PC-3 (cell line): ENCODE measurements around the gene TMEM255B. TPM values are rescaled to one million over a fixed set of nuclear protein-coding genes. Genes with fewer than 3 reads are reported as not detected.

Experiments used
- ATAC-seq: fragments of 200-7000 bp; cut with Tn5 transposase; 2 replicates; pipeline ENCODE4 v1.9.1; 2020; ENCODE audit warnings: mild to moderate bottlenecking, moderate library complexity
- BruUV-seq: library from RNA; stranded (reverse); fragments of 400-500 nt; replicated peaks from 2 replicates; lab custom pipeline; 2021; lab: Mats Ljungman, UMichigan
- CTCF ChIA-PET: fragments of 300-600 bp; sonication (Branson Sonifier 250); formaldehyde crosslinking; loops from one replicate; lab custom pipeline; 2022; ENCODE audit warnings: antibody characterized with exemption; lab: Charles Lee
- POLR2A ChIA-PET: fragments of 300-600 bp; sonication (Branson Sonifier 250); formaldehyde crosslinking; loops from one replicate; lab custom pipeline; 2022; ENCODE audit warnings: antibody characterized with exemption; ENCODE audit not compliant: unreplicated experiment; lab: Charles Lee
- DNase-seq: peaks from one replicate; pipeline ENCODE4 v3.0.0-alpha.2; 2015
- H2AFZ ChIP-seq: fragments of 300-600 bp; sonication (generic); 2 replicates; pipeline ENCODE4 v1.6.0; 2016; ENCODE audit warnings: antibody characterized with exemption, low read length
- H3F3A ChIP-seq: fragments of 300-600 bp; sonication (generic); one replicate; pipeline ENCODE4 v1.6.0; 2017; ENCODE audit warnings: antibody characterized with exemption, low read length, control low read depth, mild to moderate bottlenecking; ENCODE audit not compliant: unreplicated experiment
- H3K27ac ChIP-seq: fragments of 300-600 bp; sonication (generic); 2 replicates; pipeline ENCODE4 v1.5.1; 2016; ENCODE audit warnings: mild to moderate bottlenecking, low read length
- H3K27me3 ChIP-seq: fragments of 300-600 bp; sonication (generic); 2 replicates; pipeline ENCODE4 v1.6.1; 2016; ENCODE audit warnings: low read length, mixed read lengths
- H3K36me3 ChIP-seq: fragments of 300-600 bp; sonication (generic); 2 replicates; pipeline ENCODE4 v1.6.1; 2016; ENCODE audit warnings: low read depth, mixed run types, low read length, mixed read lengths
- H3K4me1 ChIP-seq: fragments of 300-600 bp; sonication (generic); 2 replicates; pipeline ENCODE4 v1.5.1; 2016; ENCODE audit warnings: low read length; ENCODE audit not compliant: insufficient read depth
- H3K4me2 ChIP-seq: fragments of 300-600 bp; sonication (generic); 2 replicates; pipeline ENCODE4 v1.6.0; 2016; ENCODE audit warnings: low read length
- H3K4me3 ChIP-seq: fragments of 300-600 bp; sonication (generic); 2 replicates; pipeline ENCODE4 v1.5.1; 2016; ENCODE audit warnings: mild to moderate bottlenecking, low read length, mixed read lengths
- H3K79me2 ChIP-seq: fragments of 300-600 bp; sonication (generic); 2 replicates; pipeline ENCODE4 v1.6.1; 2017; ENCODE audit warnings: low read length, mixed read lengths
- H3K9ac ChIP-seq: fragments of 300-600 bp; sonication (generic); 2 replicates; pipeline ENCODE4 v1.6.0; 2016; ENCODE audit warnings: mild to moderate bottlenecking, low read length
- H3K9me2 ChIP-seq: fragments of 300-600 bp; sonication (generic); replicated peaks from 2 replicates; pipeline ENCODE4 v1.6.1; 2016; ENCODE audit warnings: mixed run types, low read length, mixed read lengths
- H3K9me3 ChIP-seq: fragments of 300-600 bp; sonication (generic); 2 replicates; pipeline ENCODE4 v1.6.1; 2016; ENCODE audit warnings: low read length, mixed read lengths
- H4K20me1 ChIP-seq: fragments of 300-600 bp; sonication (generic); 2 replicates; pipeline ENCODE4 v1.6.1; 2016; ENCODE audit warnings: low read length, mixed read lengths
- CTCF ChIP-seq: fragments of 300-600 bp; sonication (generic); conservative IDR thresholded peaks from 2 replicates; pipeline ENCODE4 v1.5.1; 2017; ENCODE audit warnings: antibody characterized with exemption, low read depth, mild to moderate bottlenecking, low read length
- EZH2 ChIP-seq: fragments of 300-600 bp; sonication (generic); IDR thresholded peaks from one replicate; pipeline ENCODE4 v1.6.1; 2017; ENCODE audit warnings: antibody characterized with exemption, mild to moderate bottlenecking, low read length; ENCODE audit not compliant: unreplicated experiment
- EZH2phosphoT487 ChIP-seq: fragments of 300-600 bp; sonication (generic); IDR thresholded peaks from 2 replicates; pipeline ENCODE4 v1.6.1; 2018; ENCODE audit warnings: mild to moderate bottlenecking, antibody characterized with exemption, low read length, borderline replicate concordance
- intact Hi-C: fragments of 100-400 bp; cut with micrococcal nuclease; formaldehyde crosslinking; loops from 2 replicates; pipeline ENCODE4 v1.9.0; 2023
- total RNA-seq: library from RNA; depleted of rRNA; stranded (reverse); fragments of >200 nt; gene quantifications from 2 replicates; pipeline ENCODE4 v1.2.3, GENCODE V29; 2014

The TMEM255B gene
- total RNA-seq, 1 experiment from 2014 or later, result 26.9 TPM

DNA sequence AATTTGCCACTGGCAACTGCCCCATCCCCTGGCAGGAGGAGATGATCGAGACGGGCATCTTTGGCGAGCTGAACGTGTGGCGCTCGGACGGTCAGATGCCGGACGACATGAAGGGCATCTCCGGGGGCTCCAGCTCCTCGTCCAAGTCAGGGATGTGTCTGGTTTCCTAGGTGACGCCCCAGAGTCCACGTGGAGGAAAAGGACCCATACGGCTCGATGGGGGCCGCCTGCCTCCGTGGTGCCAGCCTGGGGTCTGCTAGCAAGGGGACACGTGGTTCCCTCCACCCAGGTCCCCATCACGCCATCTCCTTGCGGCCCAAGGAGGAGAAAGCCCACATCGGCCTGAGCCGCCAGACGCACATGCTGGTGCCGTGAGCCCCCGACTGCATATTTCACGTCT is 23.8 kb upstream of the TMEM255B start:
- H3K4me1 ChIP-seq, result no peaks in the 10 kb centered on the region
- H3K27me3 ChIP-seq, result no peaks in the 10 kb centered on the region
- intact Hi-C loops, result no loop called here
- H2AFZ ChIP-seq, result no peak overlapping the region
- H4K20me1 ChIP-seq, result no peaks in the 10 kb centered on the region
- H3K4me2 ChIP-seq, result no peak overlapping the region
- no peak overlapping the region for H3K9ac ChIP-seq
- no peaks in the 10 kb centered on the region for H3K9me3 ChIP-seq
- H3K79me2 ChIP-seq, result no peaks in the 10 kb centered on the region
- POLR2A ChIA-PET, result no interaction called here
- H3K36me3 ChIP-seq, result no peaks in the 10 kb centered on the region
- TF ChIP-seq CTCF, result no peak
- no peak for TF ChIP-seq EZH2phosphoT487
- TF ChIP-seq EZH2, result no peak
- DNase-seq (no peak), ATAC-seq (no peak)
- CTCF ChIA-PET, result no interaction called here
- no peak overlapping the region for H3K4me3 ChIP-seq
- no TSS peak for BruUV-seq
- H3K9me2 ChIP-seq, result no peaks in the 10 kb centered on the region
- H3K27ac ChIP-seq, result no peak overlapping the region
- H3F3A ChIP-seq, result no peaks in the 10 kb centered on the region

GRCh38 chr13:113735750-113736149 is 23.3 kb upstream of the TMEM255B start:
- no peaks in the 10 kb centered on the region for H3K27me3 ChIP-seq
- H3K9me2 ChIP-seq, result no peaks in the 10 kb centered on the region
- TF ChIP-seq EZH2 (no peak), EZH2phosphoT487 (no peak), CTCF (no peak)
- no peaks in the 10 kb centered on the region for H3F3A ChIP-seq
- no peak overlapping the region for H3K27ac ChIP-seq
- H2AFZ ChIP-seq, result no peak overlapping the region
- no peaks in the 10 kb centered on the region for H3K79me2 ChIP-seq
- no peak for DNase-seq
- no peak for ATAC-seq
- H3K36me3 ChIP-seq, result no peaks in the 10 kb centered on the region
- H3K4me3 ChIP-seq, result no peak overlapping the region
- no peaks in the 10 kb centered on the region for H3K4me1 ChIP-seq
- H4K20me1 ChIP-seq, result no peaks in the 10 kb centered on the region
- CTCF ChIA-PET, result no interaction called here
- no TSS peak for BruUV-seq
- H3K4me2 ChIP-seq, result no peak overlapping the region
- intact Hi-C loops, result no loop called here
- H3K9ac ChIP-seq, result no peak overlapping the region
- POLR2A ChIA-PET, result no interaction called here
- H3K9me3 ChIP-seq, result no peaks in the 10 kb centered on the region

GRCh38 chr13:113736258-113736731 is 22.7 kb upstream of the TMEM255B start:
- no peaks in the 10 kb centered on the region for H3F3A ChIP-seq
- H3K79me2 ChIP-seq, result no peaks in the 10 kb centered on the region
- BruUV-seq, result no TSS peak
- H3K27me3 ChIP-seq, result no peaks in the 10 kb centered on the region
- TF ChIP-seq EZH2phosphoT487 (no peak), EZH2 (no peak)
- ChIA-PET CTCF (no interaction called here), POLR2A (no interaction called here)
- H2AFZ ChIP-seq, result no peak overlapping the region
- H3K4me2 ChIP-seq, result no peak overlapping the region
- intact Hi-C loops, result no loop called here
- H3K27ac ChIP-seq, result no peak overlapping the region
- no peaks in the 10 kb centered on the region for H3K9me3 ChIP-seq
- H3K9ac ChIP-seq, result no peak overlapping the region
- ATAC-seq (no peak), DNase-seq (no peak)
- no peaks in the 10 kb centered on the region for H3K36me3 ChIP-seq
- H4K20me1 ChIP-seq, result no peaks in the 10 kb centered on the region
- no peaks in the 10 kb centered on the region for H3K4me1 ChIP-seq
- no peak overlapping the region for H3K4me3 ChIP-seq
- no peaks in the 10 kb centered on the region for H3K9me2 ChIP-seq
